ENCODE measurements around the gene VSIG8. TPM values are rescaled to one million over a fixed set of nuclear protein-coding genes. Genes with fewer than 3 reads are reported as not detected.

The VSIG8 gene
- total RNA-seq, 1 experiment from 2014 or later: 0.13 TPM

DNA sequence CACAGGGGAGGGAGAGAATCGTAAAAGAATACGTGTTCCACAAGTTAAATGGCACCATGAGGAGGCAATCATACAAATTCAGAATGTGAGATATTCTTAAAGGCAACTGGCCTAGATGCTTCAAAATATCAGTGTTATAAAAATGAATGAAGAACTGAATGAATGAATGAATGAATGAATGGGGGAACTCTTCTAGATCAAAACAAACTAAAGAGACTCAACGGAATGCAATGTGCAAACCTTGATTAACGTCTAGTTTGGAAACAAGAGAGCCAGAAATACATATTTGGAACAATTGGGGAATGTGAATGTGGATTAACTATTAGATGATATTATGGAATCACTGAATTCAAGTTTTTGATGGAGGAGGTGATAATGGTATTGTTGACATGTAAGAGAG lies 20.7 kb upstream of the VSIG8 start:
- DNase-seq (ENCODE audit: low spot score): no peak

DNA sequence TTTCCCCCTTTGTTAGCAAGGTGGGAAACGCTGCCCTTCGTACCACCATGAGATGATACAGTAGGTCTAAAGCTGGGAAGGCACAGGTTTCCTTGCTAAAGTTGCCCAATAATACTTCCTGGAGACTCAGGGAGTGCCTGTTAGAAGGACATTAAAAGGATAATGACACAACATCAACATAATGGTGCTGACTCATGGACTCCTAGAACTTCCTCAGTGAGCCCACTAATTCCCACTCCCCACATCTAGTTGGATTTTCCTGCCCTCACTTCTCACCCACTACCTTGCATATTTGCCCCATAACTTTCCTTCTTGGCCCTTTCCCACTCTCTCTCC lies 20.0 kb upstream of the VSIG8 start:
- DNase-seq (ENCODE audit: low spot score): peak; percentile 41

DNA sequence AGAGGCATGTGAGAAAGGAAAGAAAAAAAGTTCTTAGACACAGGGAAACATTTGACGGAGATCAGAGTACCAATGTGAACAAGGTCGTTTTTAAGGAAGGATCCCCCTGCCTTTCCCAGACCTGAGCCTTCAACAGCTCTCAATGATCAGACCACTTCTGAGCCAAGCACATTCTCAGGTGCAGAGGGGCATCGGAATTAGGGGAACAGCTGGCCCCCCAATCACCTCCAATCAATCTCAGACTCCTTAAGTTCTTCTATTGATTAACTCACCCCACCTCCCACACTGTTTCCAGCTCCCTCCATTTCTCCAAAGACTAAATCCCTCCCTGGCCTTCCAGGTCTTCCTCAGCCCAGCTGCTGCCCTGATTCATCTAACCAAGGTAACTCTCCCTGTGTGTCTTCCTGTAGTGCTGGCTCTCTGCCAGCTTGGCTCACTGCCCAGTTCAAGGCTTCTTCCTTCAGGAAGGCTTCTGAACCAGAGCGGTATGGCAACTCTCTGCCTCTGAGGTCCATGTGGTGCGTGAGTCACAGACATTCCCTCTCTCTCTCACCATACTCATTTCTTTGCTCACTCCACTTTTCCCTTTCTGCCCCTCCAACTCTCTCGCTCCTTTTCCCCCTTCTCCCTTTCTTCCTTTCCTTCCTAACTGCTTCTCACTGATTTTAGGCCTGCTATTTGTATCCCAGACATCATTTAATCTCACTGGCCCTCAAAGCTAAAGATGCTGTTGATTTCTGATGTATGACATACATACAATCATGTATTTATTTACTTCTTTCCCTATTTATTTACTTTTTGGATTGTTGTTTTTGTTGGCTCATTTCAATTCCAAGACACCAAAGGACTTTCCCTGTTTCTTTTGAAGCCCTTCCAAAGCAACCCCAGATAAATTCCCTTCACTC lies 19.4 kb upstream of the VSIG8 start:
- DNase-seq (ENCODE audit: low spot score): peak; percentile 99

DNA sequence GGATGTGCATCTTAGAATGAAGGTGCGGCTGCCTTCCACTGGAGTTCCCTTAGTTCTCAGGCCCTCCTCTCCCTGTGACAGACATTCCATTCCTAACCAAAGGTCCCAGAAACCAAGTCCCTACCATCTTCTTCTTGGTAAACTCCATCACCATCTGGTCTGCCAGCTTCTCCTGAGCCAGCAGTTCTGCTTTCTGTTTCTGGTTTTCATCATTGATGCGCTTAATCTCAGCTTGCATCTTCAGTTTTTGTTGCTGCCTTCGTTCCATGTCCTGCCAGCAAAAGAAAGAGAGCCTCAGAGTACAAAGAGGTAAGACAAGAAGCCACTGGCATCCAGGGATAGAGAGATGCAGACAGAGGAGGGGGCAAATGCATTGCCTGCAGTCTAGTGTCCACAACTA lies 18.0 kb upstream of the VSIG8 start:
- DNase-seq (ENCODE audit: low spot score): no peak

DNA sequence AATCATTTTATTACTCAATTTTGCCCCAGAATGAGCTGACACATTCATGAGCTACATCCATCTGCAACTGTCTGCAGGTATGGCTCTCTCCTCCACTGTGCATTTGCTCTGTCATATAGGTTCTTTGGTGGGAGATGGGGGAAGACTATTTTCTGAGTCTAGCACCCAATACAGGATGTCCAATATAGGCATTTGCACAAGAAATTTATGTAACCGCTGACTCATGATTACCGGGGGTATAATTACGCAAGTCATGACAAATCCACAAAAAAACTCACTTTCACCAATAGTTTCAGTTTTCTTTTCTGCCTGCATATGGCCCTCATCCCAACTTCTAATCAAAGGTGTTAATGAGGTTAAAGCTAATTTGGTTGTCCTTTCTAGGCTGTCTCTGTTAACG lies 17.5 kb upstream of the VSIG8 start:
- DNase-seq (ENCODE audit: low spot score): no peak

DNA sequence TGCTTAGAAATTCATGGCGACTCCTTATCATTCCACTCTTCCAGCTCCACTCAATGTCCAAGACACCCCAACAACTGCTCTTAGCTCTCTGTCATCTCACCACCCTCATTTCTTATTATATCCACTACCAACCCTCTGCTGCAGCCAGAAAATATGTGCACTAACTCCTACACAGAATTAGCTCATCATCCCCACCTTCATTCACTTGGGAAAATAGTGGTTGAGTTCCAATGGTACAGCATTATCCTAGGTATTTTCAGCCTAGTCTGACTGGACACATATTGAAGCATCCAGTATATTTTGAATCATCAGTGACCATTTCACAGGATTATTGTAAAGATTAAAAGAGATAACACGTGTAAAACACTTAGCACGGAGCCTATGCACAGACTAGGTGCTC lies 16.7 kb upstream of the VSIG8 start:
- DNase-seq (ENCODE audit: low spot score): no peak

DNA sequence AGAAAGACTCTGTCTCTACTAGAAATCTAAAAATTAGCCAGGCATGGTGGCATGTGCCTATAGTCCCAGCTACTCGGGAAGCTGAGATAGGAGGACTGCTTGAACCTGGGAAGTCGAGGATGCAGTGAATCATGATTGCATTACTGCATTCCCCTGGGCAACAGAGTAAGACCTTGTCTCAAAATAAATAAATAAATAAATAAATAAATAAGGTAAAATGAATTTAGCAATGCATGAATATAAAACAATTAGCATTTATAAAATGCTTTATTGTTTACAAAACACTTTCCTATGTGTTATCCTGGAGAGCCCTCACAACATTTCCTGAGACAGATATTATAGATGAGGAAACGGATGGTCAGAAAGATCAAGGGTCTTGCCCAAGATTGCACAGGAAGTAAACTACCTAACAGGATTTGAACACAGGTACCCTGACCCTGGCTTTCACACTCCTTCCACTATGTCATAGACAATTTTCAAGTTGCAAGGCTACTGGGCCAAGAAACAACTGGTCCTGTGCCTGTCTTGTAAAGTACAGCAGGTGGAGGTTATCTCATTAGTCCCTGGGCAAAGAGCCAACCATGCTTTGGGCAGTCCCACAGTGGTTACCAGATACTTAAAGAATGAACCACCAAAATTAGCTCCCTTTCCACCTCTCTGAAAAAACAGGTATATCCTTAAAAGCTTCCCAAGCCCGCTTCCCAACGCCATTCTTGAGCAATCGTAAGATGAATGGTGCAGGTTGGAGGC lies 15.4 kb upstream of the VSIG8 start:
- no peak for DNase-seq (ENCODE audit: low spot score)

DNA sequence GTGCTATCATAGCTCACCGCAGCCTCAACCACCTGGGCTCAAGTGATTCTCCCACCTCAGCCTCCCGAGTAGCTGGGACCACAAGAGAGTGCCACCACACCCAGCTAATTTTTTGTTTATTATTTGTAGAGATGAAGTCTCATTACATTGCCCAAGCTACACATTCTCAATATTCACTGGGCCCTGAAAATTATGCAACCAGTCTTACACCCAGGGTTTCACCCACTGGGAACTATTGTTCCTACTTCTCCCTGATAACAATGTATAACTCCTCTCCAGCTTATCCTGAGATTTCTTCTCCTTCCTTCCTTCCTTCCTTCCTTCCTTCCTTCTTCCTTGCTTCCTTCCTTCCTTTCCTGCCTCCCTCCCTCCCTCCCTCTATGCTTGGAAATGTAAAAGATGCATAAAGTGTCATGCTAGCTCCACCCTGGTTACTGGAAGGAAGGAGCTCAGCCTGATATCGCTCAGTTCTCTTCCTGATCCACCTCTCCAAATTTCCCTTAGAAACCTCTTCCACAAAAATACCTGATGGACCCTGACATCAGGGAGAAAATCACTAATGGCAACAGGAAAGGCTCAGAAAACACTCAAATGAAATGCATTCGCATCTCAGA lies 11.2 kb upstream of the VSIG8 start:
- no peak for DNase-seq (ENCODE audit: low spot score)

DNA sequence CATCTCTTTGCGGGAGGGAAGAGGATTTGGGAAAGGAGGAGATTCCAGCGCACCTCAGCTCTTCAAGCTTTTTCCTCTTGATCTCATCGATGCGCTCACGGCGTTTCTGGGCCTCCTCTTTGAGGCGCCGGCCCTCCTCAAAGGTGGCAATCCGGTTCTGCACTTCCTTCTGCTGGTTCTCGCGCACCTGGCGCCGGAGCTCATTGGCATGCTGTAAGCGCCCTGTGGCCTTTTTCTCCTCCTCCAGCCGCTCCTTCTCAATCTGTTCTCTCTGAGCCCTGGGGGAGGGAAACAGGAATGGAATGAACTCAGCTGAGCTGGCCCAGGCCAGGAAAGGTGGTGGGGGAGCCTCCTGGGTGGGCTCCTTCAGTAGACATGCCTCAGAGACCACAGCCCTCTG lies 10.4 kb upstream of the VSIG8 start:
- DNase-seq (ENCODE audit: low spot score): no peak

DNA sequence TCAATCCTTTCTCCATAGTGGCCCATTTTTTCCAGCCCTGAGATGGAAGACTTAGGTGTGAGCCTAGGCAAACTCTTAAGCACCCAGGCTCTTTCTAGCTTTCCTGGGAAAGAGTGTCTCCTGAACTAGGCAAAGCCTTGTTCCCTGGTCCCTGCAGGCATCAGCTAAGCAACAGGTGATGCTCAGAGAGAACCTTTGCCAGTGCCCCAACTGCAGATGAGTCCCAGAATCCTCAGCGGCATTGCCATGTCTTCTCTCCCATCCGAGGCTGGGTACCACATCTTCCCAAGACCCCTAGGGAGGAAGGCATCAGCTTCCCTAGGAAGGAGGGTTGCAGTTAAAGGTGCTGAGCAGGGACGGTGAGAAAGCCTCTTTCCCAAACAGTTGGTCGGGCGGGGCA lies 8.2 kb upstream of the VSIG8 start:
- DNase-seq (ENCODE audit: low spot score): no peak

DNA sequence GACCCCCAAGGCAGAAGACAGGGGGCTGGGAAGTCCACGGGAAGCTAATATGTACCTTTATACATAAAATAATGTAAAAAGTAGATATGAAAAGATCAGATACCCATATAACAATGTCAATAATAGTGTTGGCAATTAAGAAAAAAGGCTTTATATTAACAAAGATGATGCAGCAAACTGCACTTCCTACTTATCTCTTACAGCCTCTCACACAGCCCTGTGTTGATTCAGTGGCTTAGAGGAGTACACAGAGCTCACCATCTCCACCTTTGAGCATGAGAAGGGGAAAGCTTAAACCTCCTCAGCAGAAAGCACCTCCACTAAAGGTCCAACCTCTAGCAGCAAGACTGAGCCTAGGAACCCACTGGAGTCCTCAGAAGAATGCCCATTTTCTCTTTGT lies 7.2 kb upstream of the VSIG8 start:
- DNase-seq (ENCODE audit: low spot score): no peak

DNA sequence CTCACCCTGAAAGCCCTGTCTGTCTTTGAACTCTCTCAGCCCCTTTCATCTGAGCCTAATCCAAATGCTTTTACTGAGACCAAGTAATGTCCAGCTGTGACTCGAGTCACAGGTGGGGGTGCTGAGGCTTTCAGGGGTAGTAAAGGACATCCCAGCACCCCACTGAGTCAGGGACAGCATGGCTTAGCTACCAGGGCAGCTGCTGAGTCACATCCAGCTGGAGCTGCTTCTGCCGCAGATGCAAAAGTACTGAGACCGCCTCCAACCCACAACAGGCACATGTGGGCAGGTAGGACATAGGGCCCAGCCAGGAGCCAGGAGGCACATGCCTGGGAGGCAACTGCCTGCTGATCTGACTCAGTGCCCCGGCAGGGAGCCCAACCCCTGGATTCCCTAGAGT lies 6.7 kb upstream of the VSIG8 start:
- no peak for DNase-seq (ENCODE audit: low spot score)

DNA sequence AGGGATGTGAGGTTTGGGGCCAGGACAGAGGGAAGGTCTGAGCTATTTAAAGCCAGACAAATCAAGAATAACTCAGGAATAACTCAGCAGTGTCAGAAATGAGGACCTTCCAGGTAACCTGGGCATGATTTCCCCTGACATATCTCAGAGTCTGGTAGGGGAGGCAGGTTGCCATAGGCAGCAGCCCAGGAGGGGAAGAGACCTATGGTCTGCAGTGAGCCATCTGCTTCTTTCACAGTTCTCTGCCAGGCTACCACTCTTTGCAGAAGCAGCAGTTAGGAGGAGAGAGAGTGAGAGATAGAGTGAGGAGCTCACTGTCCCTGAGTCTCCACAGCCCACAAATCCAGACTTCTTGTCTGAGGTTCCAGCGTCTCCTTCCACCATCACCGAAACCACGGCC lies 6.3 kb upstream of the VSIG8 start:
- no peak for DNase-seq (ENCODE audit: low spot score)

DNA sequence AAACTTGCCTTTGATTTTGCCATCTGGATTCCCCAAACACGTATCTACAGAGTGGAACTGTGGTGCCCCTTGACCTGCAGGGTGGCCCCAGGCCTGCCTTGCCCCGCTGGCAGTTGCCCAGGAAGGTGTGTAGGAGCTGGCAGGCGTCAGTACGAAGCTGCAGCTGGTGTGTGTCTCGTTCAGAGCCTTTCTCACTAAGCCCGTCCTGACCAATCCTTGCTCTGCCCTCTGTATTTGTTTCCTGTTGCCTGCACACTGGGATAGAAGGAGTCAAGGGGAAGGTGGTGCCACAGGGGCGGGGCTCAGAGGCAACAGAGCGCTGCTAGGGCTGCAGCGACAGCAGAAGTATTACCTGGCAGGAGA lies 5.2 kb upstream of the VSIG8 start:
- DNase-seq (ENCODE audit: low spot score): peak; percentile 94

DNA sequence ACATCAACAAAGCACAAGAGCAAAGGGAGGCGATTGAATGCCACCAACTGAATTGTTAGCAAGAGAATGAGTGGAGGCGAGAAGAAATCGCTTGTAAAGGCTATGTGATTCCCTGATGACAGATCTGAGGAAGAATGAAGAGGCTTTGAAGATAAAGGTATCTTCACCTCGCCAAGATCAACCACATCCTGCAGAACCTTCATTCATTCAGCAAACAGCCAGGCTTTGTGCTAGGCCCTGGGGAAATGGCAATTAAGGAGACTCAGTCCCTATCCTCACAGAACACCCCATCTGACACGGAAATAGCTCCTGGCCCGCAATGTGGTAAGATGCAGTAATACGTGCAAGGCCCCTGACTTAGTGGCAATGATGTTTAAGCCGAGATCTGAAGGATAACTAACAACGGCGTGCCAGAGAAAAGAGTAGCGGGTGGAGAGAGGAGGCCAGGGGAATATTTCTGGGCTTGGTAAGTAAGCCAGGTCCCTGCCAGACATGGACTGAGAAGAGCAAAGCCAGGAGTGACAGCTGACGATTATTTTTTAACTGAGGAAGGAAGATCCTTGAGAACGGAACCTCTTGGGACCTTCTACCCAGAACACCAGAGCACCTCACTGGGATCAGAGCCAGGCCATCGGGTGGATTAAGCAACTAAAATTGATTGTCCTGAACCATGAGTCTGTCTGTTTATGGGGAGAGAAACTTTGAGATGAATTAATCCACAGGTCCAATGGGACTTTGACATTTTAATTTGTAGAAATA lies 4.6 kb upstream of the VSIG8 start:
- DNase-seq (ENCODE audit: low spot score): peak; percentile 18

DNA sequence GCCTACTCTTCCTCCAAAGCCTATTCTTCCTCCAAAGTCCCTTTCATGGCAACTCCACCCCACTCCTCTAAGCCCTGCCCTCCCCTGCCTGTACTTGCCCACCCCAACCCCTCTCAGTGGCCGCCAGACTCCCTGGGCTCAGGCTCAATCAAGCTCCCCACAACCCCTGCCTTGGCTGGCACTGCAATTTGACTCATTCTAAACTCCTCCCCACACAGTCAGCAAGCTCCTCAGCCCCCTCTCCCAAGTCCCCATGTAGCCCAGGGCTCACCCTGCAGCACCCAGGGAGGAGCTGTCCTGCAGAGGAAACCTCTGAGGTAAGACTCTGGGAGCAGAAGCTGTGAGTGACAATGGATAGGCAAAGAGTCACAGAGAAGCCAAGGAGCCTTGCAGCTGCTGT lies 3.6 kb upstream of the VSIG8 start:
- no peak for DNase-seq (ENCODE audit: low spot score)

DNA sequence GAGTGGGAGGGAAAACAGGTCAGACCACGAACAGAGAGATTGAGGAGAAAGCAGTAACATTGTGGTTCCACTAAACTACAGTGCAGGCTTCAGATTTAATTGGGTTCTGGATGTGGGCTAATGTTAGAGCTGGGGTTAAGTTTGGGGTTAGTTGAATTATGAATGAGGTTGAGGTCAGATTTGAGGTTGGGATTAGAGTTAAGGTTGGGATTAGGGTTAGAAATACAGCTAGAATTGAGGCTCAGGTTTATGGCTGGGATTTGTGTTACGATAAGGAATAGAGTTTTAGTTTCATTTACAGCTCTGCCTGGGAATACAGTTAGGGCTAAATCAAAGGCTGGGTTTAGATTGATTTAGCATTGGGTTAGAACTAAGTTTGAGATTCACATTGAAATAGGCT lies 1.8 kb upstream of the VSIG8 start:
- DNase-seq (ENCODE audit: low spot score): no peak

DNA sequence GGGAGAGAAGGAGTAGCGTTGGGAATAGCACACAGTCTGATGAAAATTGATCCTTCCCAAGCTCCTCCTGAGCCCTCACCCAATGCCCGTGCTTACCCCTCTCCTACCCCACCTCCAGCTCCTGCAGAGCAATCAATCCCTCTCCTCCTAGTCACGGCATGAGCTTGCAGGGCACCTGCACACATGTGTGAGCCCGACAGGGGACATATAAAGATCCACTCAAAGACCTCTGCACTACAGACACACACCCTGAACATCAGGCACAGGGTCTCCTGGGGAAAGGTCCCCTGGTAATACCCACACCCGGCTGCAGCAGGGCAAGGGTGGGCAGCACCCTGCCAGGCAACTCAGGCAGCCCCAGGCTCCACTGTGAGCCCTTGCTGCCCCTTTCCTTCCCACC lies 426 bp downstream of the VSIG8 start:
- DNase-seq (ENCODE audit: low spot score): no peak

DNA sequence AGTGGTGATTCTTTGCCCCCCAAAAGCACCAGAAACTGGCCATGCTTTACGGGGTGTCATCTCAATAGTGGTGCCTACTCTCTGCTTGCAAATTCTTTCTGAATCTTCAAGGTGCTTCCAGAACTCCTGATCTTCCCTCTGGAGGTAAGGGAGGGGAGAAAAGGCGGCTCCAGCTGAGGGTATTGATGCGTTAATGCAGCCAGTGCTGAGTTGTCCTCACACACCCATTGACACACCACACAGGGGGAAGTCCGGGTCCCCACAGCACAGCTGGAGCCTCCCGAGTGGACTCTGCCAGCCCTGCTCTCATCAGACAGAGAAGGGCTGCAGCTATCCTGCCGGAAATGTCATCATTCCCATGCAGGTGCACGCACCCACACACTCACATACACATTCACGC lies 1.2 kb downstream of the VSIG8 start:
- no peak for DNase-seq (ENCODE audit: low spot score)

DNA sequence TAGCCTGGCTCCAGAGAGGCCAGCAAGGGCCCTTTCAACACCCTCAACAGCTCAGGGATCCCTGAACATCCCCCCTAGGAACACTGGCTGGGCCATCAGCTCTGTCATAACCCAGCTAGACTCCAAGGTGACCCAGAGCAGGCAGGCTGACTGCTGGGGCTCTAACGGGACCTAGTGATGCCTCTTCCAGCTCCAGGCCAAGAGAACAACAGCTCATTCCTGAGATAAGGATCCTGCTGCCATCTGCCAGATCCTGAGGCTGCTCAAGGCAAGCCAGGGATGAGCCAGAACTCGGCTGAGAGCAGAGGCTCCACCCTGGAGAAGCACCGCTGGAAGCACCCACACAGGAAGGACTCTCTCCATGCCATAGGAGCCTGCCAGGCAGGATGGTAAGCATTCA lies 2.0 kb downstream of the VSIG8 start:
- no peak for DNase-seq (ENCODE audit: low spot score)

DNA sequence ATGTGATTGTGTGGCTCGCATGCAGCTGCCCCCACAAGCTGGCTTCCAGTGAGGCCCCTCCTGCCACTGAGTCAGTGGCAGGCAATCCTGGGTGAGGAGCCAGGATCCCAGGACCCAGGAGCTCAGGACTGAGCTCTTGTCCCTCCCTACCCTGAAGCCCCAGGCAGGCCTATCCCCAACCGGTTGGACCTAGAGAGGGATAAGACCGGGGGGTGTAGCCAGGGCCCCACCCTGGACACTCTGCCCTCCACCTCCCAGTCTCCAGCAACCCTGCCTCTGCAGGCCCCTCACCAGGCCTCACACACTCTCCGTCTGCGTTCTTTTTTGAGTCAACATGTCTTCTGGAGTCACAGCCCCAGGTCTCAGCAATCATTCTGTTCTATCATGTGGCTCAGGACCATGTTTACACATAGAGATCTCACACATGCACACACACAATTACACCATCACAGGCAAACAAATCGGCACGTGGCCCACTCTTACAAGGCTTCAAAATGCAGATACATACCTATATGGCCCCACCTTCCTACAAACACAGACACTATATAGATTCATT lies 2.6 kb downstream of the VSIG8 start:
- no peak for DNase-seq (ENCODE audit: low spot score)

DNA sequence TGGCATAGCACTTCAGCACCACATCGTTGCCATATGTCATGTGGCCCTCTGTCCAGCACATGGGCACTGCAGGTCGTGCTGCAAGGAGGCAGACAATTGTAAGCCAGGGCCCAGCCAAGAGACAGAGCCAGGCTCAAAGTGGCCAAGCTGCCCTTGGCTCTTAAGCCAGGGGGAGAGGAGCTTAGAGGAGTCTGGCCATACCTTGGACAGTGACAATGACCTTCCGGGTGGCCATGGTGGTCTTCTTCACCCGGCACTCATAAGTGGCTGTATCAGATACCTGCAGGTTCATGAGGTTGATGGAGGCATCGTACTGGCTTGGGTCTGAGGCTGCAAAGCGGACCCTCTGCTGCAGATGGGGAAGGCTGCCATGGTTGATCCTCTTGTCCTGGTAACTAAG lies 4.6 kb downstream of the VSIG8 start:
- no peak for DNase-seq (ENCODE audit: low spot score)
